Measurements from ENCODE around the gene PYGM. TPM values are rescaled to one million over a fixed set of nuclear protein-coding genes. Genes with fewer than 3 reads are reported as not detected.

Gene PYGM
- total and polyA plus RNA-seq, 2 of the 8 experiments (the other 6 are each of a cell fraction or from before 2014, with no cell fraction given), result 9.6 to 10.0 TPM

DNA sequence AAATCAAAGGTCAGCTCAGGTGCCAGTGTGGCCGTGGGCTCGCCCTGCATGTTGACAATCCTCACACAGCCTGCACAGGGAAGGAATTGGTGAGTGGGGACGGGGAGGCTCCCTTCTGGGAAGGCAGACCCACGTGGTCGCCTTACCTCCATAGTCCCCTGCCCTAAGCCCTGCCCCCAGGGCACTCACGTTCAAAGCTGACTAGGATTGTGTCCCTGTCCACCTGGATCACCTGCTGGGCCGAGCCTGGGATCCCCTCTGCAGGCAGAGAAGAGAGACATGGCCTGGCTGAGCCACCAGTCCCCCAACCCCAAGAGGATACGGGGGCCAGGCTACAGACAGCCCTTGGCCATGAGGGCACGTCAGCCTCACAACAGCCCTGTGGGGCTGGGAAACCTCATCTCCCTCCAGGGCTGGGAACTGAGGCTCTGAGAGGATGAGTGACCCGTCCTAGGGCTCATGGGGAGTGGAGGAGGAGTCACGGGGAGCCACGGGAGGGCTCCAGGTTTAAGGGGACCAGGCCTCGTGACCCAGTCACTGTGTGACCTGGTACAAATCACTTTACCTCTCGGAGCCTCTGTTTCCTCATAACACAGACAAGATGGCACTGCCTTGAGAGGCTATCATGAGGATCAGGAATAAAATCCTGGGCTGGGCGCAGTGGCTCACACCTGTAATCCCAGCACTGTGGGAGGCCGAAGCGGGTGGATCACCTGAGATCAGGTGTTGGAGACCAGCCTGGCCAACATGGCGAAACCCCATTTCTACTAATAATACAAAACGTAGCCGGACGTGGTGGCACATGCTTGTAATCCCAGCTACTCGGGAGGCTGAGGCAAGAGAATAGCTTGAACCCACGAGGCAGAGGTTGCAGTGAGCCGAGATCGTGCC is 30.7 kb upstream of the PYGM start (continued):
- TF ChIP-seq, protein P1, sequence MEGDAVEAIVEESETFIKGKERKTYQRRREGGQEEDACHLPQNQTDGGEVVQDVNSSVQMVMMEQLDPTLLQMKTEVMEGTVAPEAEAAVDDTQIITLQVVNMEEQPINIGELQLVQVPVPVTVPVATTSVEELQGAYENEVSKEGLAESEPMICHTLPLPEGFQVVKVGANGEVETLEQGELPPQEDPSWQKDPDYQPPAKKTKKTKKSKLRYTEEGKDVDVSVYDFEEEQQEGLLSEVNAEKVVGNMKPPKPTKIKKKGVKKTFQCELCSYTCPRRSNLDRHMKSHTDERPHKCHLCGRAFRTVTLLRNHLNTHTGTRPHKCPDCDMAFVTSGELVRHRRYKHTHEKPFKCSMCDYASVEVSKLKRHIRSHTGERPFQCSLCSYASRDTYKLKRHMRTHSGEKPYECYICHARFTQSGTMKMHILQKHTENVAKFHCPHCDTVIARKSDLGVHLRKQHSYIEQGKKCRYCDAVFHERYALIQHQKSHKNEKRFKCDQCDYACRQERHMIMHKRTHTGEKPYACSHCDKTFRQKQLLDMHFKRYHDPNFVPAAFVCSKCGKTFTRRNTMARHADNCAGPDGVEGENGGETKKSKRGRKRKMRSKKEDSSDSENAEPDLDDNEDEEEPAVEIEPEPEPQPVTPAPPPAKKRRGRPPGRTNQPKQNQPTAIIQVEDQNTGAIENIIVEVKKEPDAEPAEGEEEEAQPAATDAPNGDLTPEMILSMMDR (IDR thresholded peaks at IDR 0.05; ENCODE audit: control extremely low read depth in 1 of 3, insufficient read depth in 1 of 3, low read depth in 1 of 3, low read length in 3 of 3), result no peak
- TF ChIP-seq SIRT6 (IDR thresholded peaks at IDR 0.05; ENCODE audit: low read length) (no peak), CBX5 (IDR thresholded peaks at IDR 0.05; ENCODE audit: low read depth, low read length) (no peak), SP2 (IDR thresholded peaks at IDR 0.05; ENCODE audit: low read length) (no peak), EGR1 (IDR thresholded peaks at IDR 0.05; ENCODE audit: borderline replicate concordance, low read depth, low read length) (no peak), CTBP2 (IDR thresholded peaks at IDR 0.05; ENCODE audit: borderline replicate concordance, insufficient read depth, insufficient read length, low read length) (no peak)
- TF ChIP-seq, protein P2, sequence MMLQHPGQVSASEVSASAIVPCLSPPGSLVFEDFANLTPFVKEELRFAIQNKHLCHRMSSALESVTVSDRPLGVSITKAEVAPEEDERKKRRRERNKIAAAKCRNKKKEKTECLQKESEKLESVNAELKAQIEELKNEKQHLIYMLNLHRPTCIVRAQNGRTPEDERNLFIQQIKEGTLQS (IDR thresholded peaks at IDR 0.05; ENCODE audit: insufficient read depth, low read depth, low read length), result no peak
